HL-60 (cell line): ENCODE data around the gene CBLC.

Source experiments
- GABPA ChIP-seq: IDR thresholded peaks from 2 replicates; pipeline ENCODE4 v1.6.1; 2012; ENCODE audit warnings: low read depth
- POLR2AphosphoS5 ChIP-seq: IDR thresholded peaks from 2 replicates; pipeline ENCODE4 v1.6.1; 2012; ENCODE audit warnings: low read depth
- TF ChIP-seq, protein P1 (sequence below): IDR thresholded peaks from one replicate; pipeline ENCODE4 v1.5.1; 2011; ENCODE audit warnings: low read length, control low read depth, inconsistent platforms; ENCODE audit not compliant: insufficient read depth
- TF ChIP-seq, protein P2 (sequence below): IDR thresholded peaks from 2 replicates; pipeline ENCODE4 v1.6.1; 2012; ENCODE audit warnings: low read depth; ENCODE audit not compliant: insufficient replicate concordance

DNA sequence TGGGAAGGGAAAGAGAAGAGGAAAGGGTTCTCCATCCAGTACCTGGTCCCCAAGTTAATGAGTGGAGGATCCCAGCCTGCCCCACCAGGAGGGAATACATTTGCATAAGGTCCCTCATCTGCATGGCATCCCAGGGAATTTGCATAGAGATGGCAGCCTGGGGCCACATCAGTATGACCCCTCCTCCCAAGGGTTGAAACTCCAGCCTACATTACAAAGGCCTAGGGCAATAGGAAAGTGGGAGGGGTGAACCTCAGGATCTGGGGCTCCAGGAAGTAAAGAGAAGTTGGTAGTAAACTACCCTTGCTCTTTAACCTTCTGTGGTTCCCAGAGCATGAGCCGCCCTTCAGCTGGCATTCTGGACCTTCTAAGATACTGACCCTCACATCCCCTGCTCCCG is 61.6 kb downstream of the CBLC start:
- TF ChIP-seq, protein P1, sequence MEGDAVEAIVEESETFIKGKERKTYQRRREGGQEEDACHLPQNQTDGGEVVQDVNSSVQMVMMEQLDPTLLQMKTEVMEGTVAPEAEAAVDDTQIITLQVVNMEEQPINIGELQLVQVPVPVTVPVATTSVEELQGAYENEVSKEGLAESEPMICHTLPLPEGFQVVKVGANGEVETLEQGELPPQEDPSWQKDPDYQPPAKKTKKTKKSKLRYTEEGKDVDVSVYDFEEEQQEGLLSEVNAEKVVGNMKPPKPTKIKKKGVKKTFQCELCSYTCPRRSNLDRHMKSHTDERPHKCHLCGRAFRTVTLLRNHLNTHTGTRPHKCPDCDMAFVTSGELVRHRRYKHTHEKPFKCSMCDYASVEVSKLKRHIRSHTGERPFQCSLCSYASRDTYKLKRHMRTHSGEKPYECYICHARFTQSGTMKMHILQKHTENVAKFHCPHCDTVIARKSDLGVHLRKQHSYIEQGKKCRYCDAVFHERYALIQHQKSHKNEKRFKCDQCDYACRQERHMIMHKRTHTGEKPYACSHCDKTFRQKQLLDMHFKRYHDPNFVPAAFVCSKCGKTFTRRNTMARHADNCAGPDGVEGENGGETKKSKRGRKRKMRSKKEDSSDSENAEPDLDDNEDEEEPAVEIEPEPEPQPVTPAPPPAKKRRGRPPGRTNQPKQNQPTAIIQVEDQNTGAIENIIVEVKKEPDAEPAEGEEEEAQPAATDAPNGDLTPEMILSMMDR: no peak
- TF ChIP-seq, protein P2, sequence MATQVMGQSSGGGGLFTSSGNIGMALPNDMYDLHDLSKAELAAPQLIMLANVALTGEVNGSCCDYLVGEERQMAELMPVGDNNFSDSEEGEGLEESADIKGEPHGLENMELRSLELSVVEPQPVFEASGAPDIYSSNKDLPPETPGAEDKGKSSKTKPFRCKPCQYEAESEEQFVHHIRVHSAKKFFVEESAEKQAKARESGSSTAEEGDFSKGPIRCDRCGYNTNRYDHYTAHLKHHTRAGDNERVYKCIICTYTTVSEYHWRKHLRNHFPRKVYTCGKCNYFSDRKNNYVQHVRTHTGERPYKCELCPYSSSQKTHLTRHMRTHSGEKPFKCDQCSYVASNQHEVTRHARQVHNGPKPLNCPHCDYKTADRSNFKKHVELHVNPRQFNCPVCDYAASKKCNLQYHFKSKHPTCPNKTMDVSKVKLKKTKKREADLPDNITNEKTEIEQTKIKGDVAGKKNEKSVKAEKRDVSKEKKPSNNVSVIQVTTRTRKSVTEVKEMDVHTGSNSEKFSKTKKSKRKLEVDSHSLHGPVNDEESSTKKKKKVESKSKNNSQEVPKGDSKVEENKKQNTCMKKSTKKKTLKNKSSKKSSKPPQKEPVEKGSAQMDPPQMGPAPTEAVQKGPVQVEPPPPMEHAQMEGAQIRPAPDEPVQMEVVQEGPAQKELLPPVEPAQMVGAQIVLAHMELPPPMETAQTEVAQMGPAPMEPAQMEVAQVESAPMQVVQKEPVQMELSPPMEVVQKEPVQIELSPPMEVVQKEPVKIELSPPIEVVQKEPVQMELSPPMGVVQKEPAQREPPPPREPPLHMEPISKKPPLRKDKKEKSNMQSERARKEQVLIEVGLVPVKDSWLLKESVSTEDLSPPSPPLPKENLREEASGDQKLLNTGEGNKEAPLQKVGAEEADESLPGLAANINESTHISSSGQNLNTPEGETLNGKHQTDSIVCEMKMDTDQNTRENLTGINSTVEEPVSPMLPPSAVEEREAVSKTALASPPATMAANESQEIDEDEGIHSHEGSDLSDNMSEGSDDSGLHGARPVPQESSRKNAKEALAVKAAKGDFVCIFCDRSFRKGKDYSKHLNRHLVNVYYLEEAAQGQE: no peak
- TF ChIP-seq POLR2AphosphoS5 (no peak), GABPA (no peak)
